Stimulated activated CD8-positive, alpha-beta memory T cell treated with anti-CD3 and anti-CD28 coated beads, Interleukin-15, amount 100 ng/mL, for 24 hours (primary cell): ENCODE data around the gene KRT79.

Source experiments
- DNase-seq: peaks from one replicate; pipeline ENCODE4 v3.0.0-alpha.2; 2020; ENCODE audit warnings: low read depth

Gene KRT79

DNA sequence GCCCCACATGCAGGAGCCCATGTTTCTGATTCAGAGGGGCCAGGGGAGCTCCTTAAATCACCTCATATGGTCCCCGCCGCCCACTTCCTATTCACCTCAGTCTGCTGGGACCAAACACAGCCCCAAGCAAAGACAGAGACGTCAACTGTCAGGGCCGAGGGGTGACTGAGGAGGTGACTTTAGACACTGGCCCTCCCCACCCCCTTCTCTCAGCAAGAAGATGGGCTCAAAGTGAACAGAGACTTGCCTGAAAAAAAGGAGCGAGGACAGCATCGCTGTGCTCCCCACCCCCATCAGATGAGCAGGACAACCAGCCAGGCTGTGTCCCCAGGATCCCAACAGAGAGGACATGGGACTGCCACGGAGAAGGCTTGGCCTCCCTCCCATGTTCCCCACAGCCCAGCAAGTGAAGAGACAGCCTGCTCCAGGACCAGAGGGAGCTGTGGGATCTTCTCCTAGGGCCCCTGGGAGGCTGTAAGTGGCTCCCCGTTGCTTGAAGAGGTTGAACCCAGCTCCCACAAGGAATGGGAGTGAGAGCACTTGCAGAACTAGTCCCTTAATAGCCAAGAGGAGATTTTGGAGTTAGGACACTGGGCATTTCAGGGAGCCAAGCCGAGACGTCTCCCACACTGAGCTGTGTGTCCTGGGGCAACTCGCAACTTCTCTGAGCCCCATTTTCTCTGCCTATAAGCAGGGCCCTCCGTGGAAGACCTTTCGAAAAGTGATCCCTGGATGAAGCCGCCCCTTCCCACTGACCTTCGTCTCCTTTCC, 1.3 kb upstream of the KRT79 start:
- no peak for DNase-seq

DNA sequence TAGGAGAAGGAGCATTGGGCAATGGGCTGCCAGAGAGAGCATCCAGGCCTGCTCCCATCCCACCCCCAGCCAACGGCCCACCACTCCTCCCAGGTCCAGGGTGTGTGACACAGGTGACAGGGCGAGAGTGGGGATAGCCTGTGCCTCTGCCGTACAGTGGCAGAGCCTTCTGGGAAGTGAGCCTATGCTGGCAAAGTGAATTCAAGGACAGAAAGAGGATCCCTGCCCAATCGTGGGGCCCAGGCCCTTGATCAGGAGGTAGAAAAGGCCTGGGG, 553 bp upstream of the KRT79 start:
- no peak for DNase-seq

DNA sequence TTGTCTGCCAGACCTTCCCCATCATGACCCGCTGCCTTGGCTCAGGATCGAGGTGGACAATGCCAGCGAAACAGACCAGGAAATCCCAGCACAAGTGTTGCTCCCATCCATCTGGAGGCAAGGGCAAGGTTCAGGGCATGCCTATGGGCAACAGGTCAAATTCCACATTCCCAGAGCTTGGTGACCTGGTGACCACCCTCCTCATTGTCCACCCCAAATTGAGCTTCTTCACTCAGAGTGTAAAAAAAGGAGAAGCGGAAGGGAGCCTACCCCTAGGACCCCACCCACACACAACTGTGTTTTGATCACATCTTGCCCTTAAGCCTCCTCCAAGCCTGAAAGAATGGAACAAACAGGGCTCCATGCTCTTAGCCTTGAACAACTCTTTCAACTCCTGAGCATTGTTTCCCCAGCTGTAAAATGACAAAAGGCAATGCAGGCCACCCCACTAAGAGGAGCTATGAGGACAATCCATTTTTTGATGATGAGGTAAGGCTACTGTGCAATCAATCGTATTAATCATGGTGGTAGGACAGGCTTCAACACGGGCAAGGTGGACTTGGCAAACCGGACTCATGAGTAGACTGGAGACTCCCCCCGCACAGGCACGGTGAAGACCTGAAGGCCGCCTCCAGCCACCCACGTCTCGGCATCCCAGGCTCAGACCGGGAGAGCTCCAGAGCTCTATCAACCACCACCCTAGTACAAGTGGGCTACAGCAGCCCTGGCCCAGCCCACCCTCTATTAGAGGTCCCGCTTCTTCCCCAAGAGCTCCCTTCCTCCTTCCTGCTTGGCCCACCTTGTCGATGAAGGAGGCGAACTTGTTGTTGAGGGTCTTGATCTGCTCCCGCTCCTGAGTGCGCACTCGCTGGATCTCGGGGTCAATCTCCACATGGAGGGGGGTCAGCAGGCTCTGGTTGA, 866 bp downstream of the KRT79 start:
- DNase-seq: no peak

DNA sequence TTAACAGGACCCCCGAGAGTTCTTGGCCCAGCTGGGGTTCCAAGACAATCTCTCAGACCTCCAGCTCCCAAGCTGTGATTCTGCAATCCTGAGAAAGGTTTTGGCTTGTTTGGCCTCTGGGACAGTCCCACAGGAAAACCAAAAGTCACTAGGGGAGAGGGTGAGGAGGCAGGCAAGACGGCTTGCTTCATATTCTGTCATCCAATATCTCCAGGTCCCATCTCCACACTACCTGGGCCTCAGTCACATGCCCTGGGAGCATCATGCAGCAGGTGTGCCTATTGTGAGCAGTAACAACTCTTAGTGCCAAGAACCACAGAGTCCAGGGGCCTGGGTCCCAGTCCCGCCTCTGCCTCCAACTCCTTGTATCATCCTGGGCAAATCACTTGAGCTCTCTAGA, 1.7 kb downstream of the KRT79 start:
- DNase-seq: no peak

DNA sequence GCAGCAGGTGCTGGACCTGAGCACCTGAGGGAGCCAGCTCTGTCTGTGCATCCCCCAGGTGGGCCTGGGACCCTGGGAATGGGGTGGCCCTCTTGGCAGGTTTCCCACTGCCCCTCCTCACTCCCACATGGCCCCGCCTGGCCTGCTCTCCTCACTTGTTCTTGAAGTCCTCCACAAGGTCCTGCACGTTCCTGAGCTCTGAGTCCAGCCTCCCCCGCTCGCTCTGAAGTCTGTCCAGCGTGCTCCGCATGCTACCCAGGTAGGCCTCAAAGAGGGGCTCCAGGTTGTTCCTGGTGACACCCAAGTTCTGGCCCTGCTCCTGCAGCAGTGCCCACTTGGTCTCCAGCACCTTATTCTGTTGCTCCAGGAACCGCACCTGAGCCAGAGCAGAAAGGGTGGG, 2.9 kb downstream of the KRT79 start:
- no peak for DNase-seq

DNA sequence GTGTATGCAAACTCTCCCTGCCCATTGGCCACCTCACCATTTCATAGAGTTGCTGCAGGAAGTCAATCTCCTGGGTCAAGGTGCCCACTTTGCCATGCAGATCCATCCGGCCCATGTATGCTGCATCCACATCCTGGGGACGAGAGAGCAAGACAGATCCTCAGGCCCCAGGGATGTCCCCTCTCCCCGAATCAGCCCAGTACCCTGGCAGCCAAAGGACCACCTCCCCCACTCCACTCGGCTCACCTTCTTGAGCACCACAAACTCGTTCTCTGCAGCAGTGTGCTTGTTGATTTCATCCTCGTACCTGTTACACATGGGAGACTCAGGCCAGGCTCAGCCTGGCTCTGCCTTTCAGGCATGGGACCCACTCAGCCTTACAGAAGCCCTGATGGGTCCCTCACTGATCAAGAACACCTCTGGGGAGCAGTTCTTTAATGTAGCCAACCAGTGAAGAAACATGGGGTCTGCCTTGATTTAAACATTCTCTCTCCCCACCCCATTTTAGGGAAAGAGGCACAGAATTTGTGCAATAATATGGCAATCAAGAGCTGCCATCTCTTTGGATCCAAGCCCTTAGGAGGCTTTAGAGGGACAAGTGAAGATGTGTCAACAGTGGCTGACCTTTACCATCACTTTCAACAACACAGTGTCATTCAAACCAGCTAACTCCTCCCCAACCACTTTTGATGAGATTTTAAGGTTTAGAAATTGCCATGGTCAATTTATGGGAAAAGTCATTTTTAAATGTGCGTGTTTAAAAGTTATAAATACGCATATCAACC, 3.9 kb downstream of the KRT79 start:
- DNase-seq: no peak

DNA sequence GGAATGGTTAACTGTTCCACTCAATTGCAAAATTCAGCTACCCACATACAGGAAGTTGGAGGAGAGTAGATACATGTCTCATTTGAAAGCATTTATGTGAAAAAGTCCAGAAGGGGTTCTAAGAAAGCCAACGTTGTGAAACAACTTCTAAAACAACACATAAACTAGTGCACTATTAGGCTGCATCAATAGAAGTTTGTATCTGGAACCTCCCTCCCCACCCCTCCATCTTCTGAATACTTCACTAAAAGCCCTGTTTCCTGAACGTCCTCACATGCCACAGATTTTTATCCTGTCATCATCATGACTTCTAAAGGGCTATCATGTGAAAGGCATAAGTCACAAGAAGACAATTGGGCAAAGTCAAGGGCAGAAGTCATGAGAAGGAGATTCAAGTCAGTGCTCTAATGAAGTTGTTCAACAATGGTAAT, 5.5 kb downstream of the KRT79 start:
- no peak for DNase-seq

DNA sequence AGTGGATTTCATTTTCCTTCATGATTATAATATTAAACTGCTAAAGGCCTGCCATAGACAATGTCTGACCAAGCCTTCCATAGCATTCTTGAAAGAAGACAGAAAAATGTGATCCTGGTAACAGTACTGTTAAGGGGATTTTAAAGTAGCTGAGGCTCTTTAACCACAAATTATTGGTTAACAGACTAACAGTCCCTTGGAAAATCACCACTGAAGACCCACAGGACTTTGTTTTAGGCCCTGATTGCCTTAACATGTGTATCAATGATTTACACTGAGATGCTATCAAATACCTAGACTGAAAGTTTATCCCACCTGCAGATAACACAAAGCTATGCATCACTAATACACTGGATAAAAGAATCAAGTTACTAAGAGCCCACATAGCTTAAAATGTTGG, 6.0 kb downstream of the KRT79 start:
- no peak for DNase-seq

DNA sequence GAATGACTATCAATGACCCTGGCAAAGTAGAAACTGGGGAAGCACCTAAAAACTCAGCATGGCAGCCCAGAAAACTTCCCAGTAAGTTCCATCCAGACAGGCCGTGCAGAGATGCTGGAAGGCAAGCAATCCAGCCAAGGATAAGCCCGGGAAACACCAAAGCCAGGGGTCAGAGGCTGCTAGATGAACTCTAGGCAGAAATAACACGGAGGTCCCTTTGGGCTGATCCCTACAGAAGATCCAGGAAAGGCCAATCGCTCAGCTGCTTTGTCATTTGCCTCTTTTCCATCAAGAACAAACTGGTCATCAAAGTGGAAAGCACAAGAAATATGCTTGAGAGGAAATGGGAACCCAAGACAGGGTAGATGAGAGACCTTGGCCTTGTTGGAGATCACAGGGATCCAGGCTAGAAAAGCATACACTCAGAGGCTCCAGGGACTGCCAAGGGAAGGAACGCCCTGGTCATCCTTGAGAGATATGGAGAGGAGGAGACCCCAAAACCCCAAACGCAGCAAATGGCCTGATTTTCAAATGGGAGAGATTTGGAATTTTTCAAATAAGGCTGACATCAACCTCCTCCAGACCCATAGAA, 6.5 kb downstream of the KRT79 start:
- no peak for DNase-seq

DNA sequence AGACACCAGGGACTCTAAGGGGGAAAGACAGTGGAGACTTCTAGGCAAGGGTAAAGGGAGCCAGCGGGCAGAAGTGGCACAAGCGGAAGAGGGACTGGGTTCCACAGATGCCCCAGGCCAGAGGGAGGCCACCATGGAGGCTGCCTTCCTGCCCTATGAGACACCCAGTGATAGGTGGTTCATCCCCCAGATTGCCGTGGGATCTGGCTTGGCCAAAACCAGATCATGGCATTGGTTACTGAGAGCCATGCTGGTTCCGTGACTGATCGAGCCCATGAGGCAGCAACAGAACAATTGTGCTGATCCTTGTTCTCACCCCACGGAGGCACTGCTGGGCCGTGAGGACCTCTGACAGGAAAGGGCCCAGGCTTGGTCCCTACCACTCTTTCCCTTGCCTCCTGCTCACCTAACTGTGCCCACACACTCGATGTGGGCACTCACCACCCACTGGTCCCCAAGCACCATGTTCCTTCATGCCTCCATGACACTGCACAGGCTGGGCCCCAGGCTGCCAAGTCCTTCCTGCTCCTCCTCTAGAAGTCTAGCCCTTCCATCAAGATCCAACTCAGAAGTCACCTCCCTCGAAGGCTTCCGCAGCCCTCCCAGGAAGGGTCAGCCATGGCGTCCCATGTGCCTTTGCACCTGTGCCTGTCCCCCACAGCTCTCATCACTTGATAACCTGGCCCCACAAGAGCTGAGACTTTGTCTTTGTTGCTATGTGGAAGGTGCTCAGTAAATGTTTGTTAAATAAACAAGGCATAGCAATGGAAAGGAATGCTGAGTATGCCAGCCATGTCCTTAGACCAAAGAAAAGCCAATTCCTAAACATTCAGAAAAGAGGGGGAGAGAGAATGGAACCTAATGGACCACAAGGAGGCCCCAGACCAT, 7.3 kb downstream of the KRT79 start:
- DNase-seq: no peak

DNA sequence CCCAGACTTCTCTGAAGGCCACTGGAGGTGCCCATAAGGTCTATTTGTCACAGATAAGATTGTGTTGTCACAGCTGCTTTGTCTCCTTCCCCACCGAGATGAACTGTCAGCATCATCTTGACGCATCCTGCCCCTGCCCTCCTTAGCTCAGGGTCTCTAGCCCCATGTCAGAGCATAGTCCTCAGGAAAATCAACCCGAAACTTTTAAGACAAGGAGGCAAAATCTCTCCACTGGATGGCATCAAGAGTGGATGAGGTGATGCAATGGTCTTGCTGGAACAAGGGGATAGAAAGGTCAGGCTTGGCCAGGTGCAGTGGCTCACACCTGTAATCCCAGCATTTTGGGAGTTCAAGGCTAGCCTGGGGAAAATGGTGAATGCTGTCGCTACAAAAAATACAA, 8.2 kb downstream of the KRT79 start:
- no peak for DNase-seq

DNA sequence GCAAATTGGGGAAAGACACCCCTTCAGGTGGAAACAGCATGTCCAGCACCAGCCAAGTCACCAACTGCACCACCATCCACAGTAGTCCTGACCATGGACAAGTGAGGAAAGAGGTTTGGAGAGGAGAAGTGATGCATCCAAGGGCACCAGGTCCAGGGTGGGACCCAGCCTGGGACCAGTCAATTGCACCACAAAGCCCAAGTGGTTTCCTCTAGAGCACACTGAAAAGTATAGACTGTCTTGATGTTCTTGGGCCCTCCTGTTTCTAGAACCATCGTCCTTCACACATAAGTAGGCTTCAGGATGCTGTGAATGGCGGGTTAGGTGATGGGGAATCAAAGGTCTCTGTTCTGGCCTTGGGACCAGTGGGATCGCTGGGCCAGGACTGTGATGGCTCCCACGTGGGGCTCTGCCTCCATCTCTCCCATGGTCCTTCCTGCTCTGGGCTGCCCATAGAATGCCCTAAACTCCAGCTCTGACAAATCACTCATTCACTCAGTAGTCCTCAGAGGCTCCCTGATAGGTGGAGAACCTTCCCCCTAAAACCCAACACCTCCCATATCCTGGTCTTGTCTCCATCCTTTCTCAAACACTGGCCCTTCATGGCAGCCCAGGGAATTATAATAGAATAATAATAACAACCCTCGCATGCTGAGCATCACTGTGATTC, 9.2 kb downstream of the KRT79 start:
- no peak for DNase-seq

DNA sequence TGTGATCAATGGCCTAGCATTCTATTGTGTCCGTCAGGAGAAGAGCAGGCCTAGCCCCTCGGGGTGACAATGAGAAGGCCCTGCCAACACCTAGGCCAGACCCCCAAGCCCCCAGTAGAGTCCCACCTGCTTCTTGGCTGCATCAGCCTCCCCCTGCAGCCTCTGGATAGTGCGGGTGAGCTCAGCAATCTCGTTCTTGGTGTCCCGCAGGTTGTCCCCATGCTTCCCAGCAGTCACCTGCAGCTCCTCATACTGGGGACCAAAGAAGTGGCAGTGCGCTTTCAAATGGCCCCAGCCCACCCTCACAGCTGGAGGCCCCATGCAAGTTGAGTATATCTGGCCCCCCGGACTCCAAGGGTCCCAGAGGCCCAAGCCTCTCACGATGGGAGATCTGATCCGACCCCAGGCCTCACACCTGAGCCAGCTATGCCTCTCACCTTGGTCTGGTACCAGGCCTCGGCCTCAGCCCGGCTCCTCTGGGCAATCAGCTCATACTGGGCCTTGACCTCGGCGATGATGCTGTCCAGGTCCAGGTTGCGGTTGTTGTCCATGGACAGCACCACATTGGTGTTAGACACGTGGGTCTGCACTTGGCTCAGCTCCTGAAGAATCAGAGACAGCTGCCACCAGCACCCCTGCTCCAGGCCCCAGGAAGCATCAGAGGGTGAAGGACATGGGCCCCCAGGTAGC, 10.2 kb downstream of the KRT79 start:
- DNase-seq: no peak

DNA sequence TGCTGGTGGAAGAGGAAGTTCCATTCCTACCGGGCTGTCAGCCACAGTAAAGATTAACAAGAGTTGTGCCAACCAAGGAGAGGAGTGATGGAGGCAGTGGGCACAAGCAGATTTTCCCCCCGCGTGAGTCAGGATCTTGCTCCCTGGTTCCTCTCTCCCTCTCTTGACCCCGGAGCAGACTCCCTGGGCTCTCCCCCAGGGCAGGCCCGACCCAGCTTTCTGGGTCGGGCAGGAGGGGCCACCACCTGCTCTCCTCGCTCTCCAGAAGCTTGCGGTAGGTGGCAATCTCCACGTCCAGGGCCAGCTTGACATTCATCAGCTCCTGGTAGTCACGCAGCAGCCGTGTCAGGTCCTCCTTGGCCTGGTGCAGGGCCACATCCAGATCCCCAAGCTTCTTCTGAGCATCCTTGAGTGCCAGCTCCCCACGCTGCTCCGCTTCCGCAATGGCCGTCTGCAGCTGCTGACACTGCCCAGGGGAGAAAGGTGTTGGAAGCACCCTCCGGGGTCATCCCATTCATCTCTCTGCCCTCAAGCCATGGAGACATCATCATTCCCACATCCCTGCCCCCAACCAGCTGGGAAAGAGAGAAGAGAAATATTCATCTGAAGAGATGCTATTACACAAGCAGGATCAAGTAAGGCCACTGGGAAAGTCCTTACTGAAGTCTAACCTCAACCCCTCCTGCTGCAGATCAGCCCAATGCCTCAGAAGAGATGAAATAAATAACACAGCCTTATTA, 11.2 kb downstream of the KRT79 start:
- no peak for DNase-seq

DNA sequence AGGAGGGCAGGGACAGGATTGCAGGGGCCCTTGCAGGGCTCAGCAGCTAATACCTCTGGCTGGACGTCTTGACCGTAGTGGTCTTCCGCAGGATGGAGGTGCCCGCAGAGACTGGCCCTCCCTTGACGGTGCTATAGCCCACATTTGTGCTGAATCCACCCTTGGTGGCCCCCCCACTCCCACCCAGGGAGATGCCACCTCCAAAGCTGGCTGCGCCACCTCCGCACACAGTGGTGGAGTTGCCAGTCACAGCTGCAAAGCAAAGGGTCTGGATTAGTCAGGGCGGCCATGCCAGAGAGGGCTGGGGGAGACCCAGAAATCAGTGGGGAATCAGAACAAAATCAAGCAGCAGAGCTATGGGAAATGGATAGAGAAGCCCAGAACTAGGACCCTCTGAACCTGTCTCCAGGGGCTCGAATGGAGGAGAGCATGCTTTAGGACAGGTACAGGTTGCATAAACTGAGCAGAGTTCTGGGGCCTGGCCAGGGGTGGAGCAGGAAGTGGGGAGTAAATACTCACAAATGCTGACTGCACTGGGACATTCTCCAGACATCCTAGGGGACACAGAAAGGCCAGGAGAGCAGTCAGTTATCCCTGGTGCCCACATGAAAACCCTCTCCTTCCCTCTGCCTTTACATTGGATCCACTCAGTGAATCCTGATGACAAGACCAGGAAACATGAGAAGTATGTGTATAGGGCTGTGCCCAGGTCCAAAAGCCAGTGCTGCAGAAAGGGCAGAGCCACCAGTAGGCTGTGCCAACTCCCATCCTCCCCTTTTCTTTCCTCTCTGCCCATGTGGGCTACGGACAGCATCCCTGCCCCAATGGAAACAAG, 12.1 kb downstream of the KRT79 start:
- DNase-seq: no peak

DNA sequence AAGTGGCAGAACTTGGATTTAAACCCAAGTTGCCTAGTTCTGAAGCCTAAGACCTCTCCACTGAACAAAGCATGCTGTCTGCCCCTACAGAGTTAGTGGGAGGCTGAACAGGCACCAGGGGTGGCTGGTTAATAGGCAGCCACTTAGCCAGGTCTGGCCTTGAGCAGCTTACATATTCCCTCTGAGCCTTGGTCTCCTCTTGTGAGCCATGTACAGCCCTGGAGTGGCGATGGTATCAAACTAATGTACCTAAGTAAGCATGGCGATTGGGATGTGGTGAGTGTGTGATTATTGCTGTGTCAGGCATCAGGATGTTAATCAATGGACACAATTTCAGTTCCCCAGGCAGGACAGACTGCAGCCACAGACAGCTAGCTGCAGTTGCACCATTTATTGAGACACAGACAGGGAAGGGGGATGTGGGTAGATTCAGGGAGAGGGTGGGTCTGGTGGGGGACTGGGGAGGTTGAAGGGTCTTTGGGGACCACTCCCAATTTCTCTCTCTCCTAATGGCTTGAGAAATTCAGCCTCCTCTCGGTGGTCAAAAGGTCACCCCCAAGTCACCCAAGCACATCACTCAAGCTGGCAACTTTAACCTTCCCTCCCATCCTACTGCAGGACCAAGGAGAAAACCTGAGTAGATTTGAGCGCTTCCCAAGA, 12.9 kb downstream of the KRT79 start:
- DNase-seq: no peak

DNA sequence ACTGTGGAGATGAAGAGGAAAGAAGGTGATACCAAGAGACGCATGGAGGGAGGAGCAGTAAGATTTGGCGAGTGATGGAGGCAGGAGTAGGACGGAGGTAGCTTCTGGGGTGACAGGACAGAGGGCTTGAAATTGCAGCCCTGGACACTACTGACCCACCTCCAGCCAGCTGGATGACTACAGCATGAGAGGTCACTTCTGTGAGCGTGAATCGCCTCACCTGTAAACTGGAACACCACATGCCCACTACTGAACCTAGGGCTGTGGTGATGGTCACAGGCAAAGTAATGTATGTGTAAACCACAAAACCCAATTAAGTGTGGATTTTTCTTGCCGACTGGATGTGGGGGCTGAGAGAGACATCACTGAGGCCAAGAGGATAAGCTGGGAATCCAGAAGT, 13.6 kb downstream of the KRT79 start:
- no peak for DNase-seq
